Measurements from ENCODE around the gene TELO2. TPM values are rescaled to one million over a fixed set of nuclear protein-coding genes. Genes with fewer than 3 reads are reported as not detected.

TELO2 gene
- total RNA-seq, 1 donor from 2014 or later: 101 TPM

- intact Hi-C loops (cut with micrococcal nuclease): no loop called here
- Mint-ChIP-seq H3K27ac (no peak overlapping the region), H3K9me3 (no peaks in the 10 kb centered on the region), H3K4me1 (peaks cover 16% of the 10 kb centered on the region), H3K4me3 (no peak overlapping the region), H3K27me3 (no peaks in the 10 kb centered on the region), H3K36me3 (ENCODE audit: low read depth) (peaks cover 32% of the 10 kb centered on the region)
- no peak for DNase-seq
Observed at GRCh38 chr16:1556254-1556653, 63.1 kb downstream of the TELO2 start.

- no peaks in the 10 kb centered on the region for H3K27me3 Mint-ChIP-seq
- no peak overlapping the region for H3K4me3 Mint-ChIP-seq
- peaks cover 18% of the 10 kb centered on the region for H3K4me1 Mint-ChIP-seq
- H3K27ac Mint-ChIP-seq: no peak overlapping the region
- DNase-seq: no peak
- intact Hi-C loops (cut with micrococcal nuclease): no loop called here
- H3K36me3 Mint-ChIP-seq (ENCODE audit: low read depth): peaks cover 32% of the 10 kb centered on the region
- H3K9me3 Mint-ChIP-seq: no peaks in the 10 kb centered on the region
Observed at GRCh38 chr16:1557074-1557473, 63.9 kb downstream of the TELO2 start.

- no peaks in the 10 kb centered on the region for H3K9me3 Mint-ChIP-seq
- peaks cover 18% of the 10 kb centered on the region for H3K4me1 Mint-ChIP-seq
- DNase-seq: no peak
- intact Hi-C loops (cut with micrococcal nuclease): no loop called here
- H3K27me3 Mint-ChIP-seq: no peaks in the 10 kb centered on the region
- peaks cover 29% of the 10 kb centered on the region for H3K36me3 Mint-ChIP-seq (ENCODE audit: low read depth)
- peak overlapping the region; percentile 56 for H3K27ac Mint-ChIP-seq
- no peak overlapping the region for H3K4me3 Mint-ChIP-seq
Observed at GRCh38 chr16:1557576-1557975, 64.4 kb downstream of the TELO2 start.

GRCh38 chr16:1559446-1559975, 66.4 kb downstream of the TELO2 start:
- peak overlapping the region; percentile 78 for H3K27ac Mint-ChIP-seq

More at GRCh38 chr16:1559446-1559975, 66.4 kb downstream of the TELO2 start:
- Mint-ChIP-seq H3K4me1 (peaks cover 18% of the 10 kb centered on the region), H3K4me3 (peak overlapping the region; percentile 36), H3K9me3 (no peaks in the 10 kb centered on the region), H3K27me3 (no peaks in the 10 kb centered on the region), H3K36me3 (ENCODE audit: low read depth) (peaks cover 21% of the 10 kb centered on the region)
- peak; percentile 82 for DNase-seq
- intact Hi-C loops (cut with micrococcal nuclease): no loop called here

Other genes starting within 250 kb of the TELO2 start
- gene TPSD1, start 237.3 kb upstream of the TELO2 start, total RNA-seq: not detected in 2 replicates
- gene UBE2I, start 183.7 kb upstream of the TELO2 start, total RNA-seq: 269 and 278 TPM in 2 replicates
- 0.30 TPM in 1 of 2 replicates, not detected in the other for gene BAIAP3, start 159.7 kb upstream of the TELO2 start, total RNA-seq
- gene TSR3, start 141.5 kb upstream of the TELO2 start, total RNA-seq: 81.5 and 88.2 TPM in 2 replicates
- 23.3 and 23.9 TPM in 2 replicates for gene GNPTG, start 141.4 kb upstream of the TELO2 start, total RNA-seq
- gene UNKL, start 78.7 kb upstream of the TELO2 start, total RNA-seq: 38.4 and 43.9 TPM in 2 replicates
- 22.3 and 24.6 TPM in 2 replicates for gene UQCC4, start 72.6 kb upstream of the TELO2 start, total RNA-seq
- not detected in 2 replicates for gene PERCC1, start 62.3 kb upstream of the TELO2 start, total RNA-seq
- 1.3 and 2.3 TPM in 2 replicates for gene CCDC154, start 48.8 kb upstream of the TELO2 start, total RNA-seq
- gene CLCN7, start 18.3 kb upstream of the TELO2 start, total RNA-seq: 56.5 and 58.0 TPM in 2 replicates
- gene PTX4, start 4.4 kb upstream of the TELO2 start, total RNA-seq: not detected in 2 replicates
- 19.9 and 20.8 TPM in 2 replicates for gene TMEM204, start 40.3 kb downstream of the TELO2 start, total RNA-seq
- 9.8 and 11.6 TPM in 2 replicates for gene IFT140, start 118.7 kb downstream of the TELO2 start, total RNA-seq
- 34.9 and 36.7 TPM in 2 replicates for gene CRAMP1, start 119.0 kb downstream of the TELO2 start, total RNA-seq
- 119 and 120 TPM in 2 replicates for gene JPT2, start 184.9 kb downstream of the TELO2 start, total RNA-seq
- 78.2 and 80.2 TPM in 2 replicates for gene MAPK8IP3, start 212.8 kb downstream of the TELO2 start, total RNA-seq